SK-N-SH (cell line): ENCODE measurements around the gene PRKG1. TPM values are rescaled to one million over a fixed set of nuclear protein-coding genes. Genes with fewer than 3 reads are reported as not detected.

Source experiments
- CTCF ChIA-PET: fragments of 300-600, 350-600 bp; formaldehyde crosslinking; extraction: SDS; loops from one replicate; lab custom pipeline; 2021; lab: Yijun Ruan, JAX
- POLR2A ChIA-PET: fragments of 350-600 bp; sonication (Branson Sonifier 250); formaldehyde crosslinking; extraction: SDS; loops from one replicate; lab custom pipeline; 2020; ENCODE audit warnings: antibody characterized with exemption, inconsistent platforms; lab: Yijun Ruan, JAX
- DNase-seq: peaks from one replicate; pipeline ENCODE4 v3.0.0; 2012
- H2AFZ ChIP-seq: fragments of 200-600 bp; sonication (generic); 2 replicates; pipeline ENCODE4 v1.8.1; 2016; ENCODE audit warnings: antibody characterized with exemption, mild to moderate bottlenecking, low read depth
- H3F3A ChIP-seq: fragments of 200-600 bp; sonication (generic); replicated peaks from 2 replicates; pipeline ENCODE3; 2016; ENCODE audit warnings: antibody characterized with exemption, mild to moderate bottlenecking; ENCODE audit not compliant: insufficient read depth
- H3K27ac ChIP-seq, 2 experiments: fragments of 200-500 bp in 1 of 2; fragments of 200-600 bp in 1 of 2; sonication (Bioruptor generic) in 1 of 2; sonication (generic), shearing (Covaris generic) in 1 of 2; 2 replicates each; pipeline versions ENCODE4 v1.5.1 to v1.6.1; 2014 to 2016; ENCODE audit warnings: low read depth in 2 of 2, inconsistent platforms in 1 of 2, low read length in 1 of 2, mild to moderate bottlenecking in 1 of 2, mixed read lengths in 1 of 2
- H3K27me3 ChIP-seq: fragments of 200-600 bp; sonication (generic), shearing (Covaris generic); 2 replicates; pipeline ENCODE4 v1.6.1; 2016; ENCODE audit warnings: mixed run types; ENCODE audit not compliant: insufficient read depth
- H3K36me3 ChIP-seq, 2 experiments: fragments of 200-500 bp in 1 of 2; fragments of 200-600 bp in 1 of 2; sonication (Bioruptor generic) in 1 of 2; sonication (generic) in 1 of 2; replicated peaks in 1 of 2; 2 replicates each; pipeline versions ENCODE3 to v1.5.1; 2014 to 2016; ENCODE audit warnings: low read length in 1 of 2, mild to moderate bottlenecking in 1 of 2; ENCODE audit not compliant: insufficient read depth in 2 of 2, control insufficient read depth in 1 of 2
- H3K4me1 ChIP-seq, 2 experiments: fragments of 200-500 bp in 1 of 2; fragments of 200-600 bp in 1 of 2; sonication (Bioruptor generic) in 1 of 2; sonication (generic), shearing (Covaris generic) in 1 of 2; 2 replicates each; pipeline versions ENCODE4 v1.5.1 to v1.6.1; 2014 to 2016; ENCODE audit warnings: low read depth in 1 of 2, low read length in 1 of 2, mixed run types in 1 of 2; ENCODE audit not compliant: insufficient read depth in 2 of 2, control insufficient read depth in 1 of 2
- H3K4me2 ChIP-seq: fragments of 200-600 bp; sonication (generic), shearing (Covaris generic); 2 replicates; pipeline ENCODE4 v1.6.1; 2017; ENCODE audit warnings: mixed run types
- H3K4me3 ChIP-seq, 2 experiments: fragments of 200-500 bp in 1 of 2; fragments of 200-600 bp in 1 of 2; sonication (Bioruptor generic) in 1 of 2; sonication (generic), shearing (Covaris generic) in 1 of 2; 2 replicates each; pipeline versions ENCODE4 v1.5.1 to v1.8.1; 2014 to 2016; ENCODE audit warnings: low read depth in 2 of 2, inconsistent platforms in 1 of 2, low read length in 1 of 2, mild to moderate bottlenecking in 1 of 2, mixed read lengths in 1 of 2, moderate library complexity in 1 of 2
- H3K79me2 ChIP-seq: fragments of 200-600 bp; sonication (generic); 2 replicates; pipeline ENCODE4 v1.8.1; 2017; ENCODE audit warnings: mild to moderate bottlenecking; ENCODE audit not compliant: insufficient read depth
- H3K9ac ChIP-seq: fragments of 200-600 bp; sonication (generic); 2 replicates; pipeline ENCODE4 v1.6.1; 2017; ENCODE audit warnings: mixed run types
- H3K9me2 ChIP-seq: fragments of 200-600 bp; sonication (generic); 2 replicates; pipeline ENCODE4 v1.6.1; 2017; ENCODE audit warnings: mixed run types
- H3K9me3 ChIP-seq: fragments of 200-600 bp; sonication (generic); 2 replicates; pipeline ENCODE4 v1.6.1; 2017; ENCODE audit warnings: mixed run types, mild to moderate bottlenecking, moderate library complexity
- H4K20me1 ChIP-seq: fragments of 200-600 bp; sonication (generic); 2 replicates; pipeline ENCODE4 v1.6.1; 2017; ENCODE audit warnings: mild to moderate bottlenecking, mixed run types; ENCODE audit not compliant: insufficient read depth
- EZH2phosphoT487 ChIP-seq: fragments of 200-600 bp; sonication (generic); IDR thresholded peaks from 2 replicates; pipeline ENCODE4 v1.6.1; 2017; ENCODE audit warnings: low read depth, mixed run types, mild to moderate bottlenecking, antibody characterized with exemption, moderate library complexity, borderline replicate concordance
- FOSL2 ChIP-seq: IDR thresholded peaks from 2 replicates; pipeline ENCODE4 v1.4.0; 2012; ENCODE audit warnings: low read depth, mild to moderate bottlenecking, moderate library complexity, borderline replicate concordance
- GATA2 ChIP-seq: sonication (generic); formaldehyde crosslinking; IDR thresholded peaks from 2 replicates; pipeline ENCODE4 v1.5.0; 2020; ENCODE audit warnings: mild to moderate bottlenecking, missing genetic modification reagents
- MAX ChIP-seq: IDR thresholded peaks from 2 replicates; pipeline ENCODE4 v1.4.0; 2012; ENCODE audit warnings: low read depth
- MEF2A ChIP-seq: IDR thresholded peaks from 2 replicates; pipeline ENCODE4 v1.4.0; 2012; ENCODE audit warnings: low read depth, borderline replicate concordance
- NFIC ChIP-seq: IDR thresholded peaks from 2 replicates; pipeline ENCODE4 v1.4.0; 2012; ENCODE audit warnings: borderline replicate concordance
- RCOR1 ChIP-seq: fragments of 150-350 bp; IDR thresholded peaks from 2 replicates; pipeline ENCODE4 v1.6.1; 2017; ENCODE audit warnings: antibody characterized with exemption, low read length
- SIN3A ChIP-seq: IDR thresholded peaks from 2 replicates; pipeline ENCODE4 v1.6.1; 2012; ENCODE audit warnings: low read depth, mild to moderate bottlenecking, low read length, moderate library complexity, borderline replicate concordance
- SMC3 ChIP-seq: IDR thresholded peaks from 2 replicates; pipeline ENCODE4 v1.6.1; 2012; ENCODE audit warnings: low read depth, low read length, improper control_type of control experiment
- TEAD4 ChIP-seq: IDR thresholded peaks from 2 replicates; pipeline ENCODE4 v1.4.0; 2012; ENCODE audit warnings: mild to moderate bottlenecking, borderline replicate concordance; ENCODE audit not compliant: insufficient read depth
- WGBS: methylation state at CpG from one replicate; pipeline ENCODE4 v1.1.6; 2017; ENCODE audit warnings: low lambda C conversion rate; 5-methylcytosine and 5-hydroxymethylcytosine counted together
- polyA plus RNA-seq, 3 experiments: library from polyadenylated mRNA; depleted of rRNA; stranded (reverse); fragments of >200 nt; gene quantifications; 2 replicates each; pipeline ENCODE4 v1.2.3, GENCODE V29; 2012
- TF ChIP-seq, protein P1 (sequence below): IDR thresholded peaks from 2 replicates; pipeline ENCODE4 v1.4.0; 2012; ENCODE audit warnings: low read depth, borderline replicate concordance
- TF ChIP-seq, protein P2 (sequence below): fragments of 150-350 bp; IDR thresholded peaks from 2 replicates; pipeline ENCODE4 v1.6.1; 2017; ENCODE audit warnings: antibody characterized with exemption, low read length, low read depth, borderline replicate concordance
- TF ChIP-seq, protein P3 (sequence below): IDR thresholded peaks from 2 replicates; pipeline ENCODE4; 2012

Gene PRKG1
- polyA plus RNA-seq, 1 of the 3 experiments (the other 2 are of a cell fraction): 4.1 TPM

DNA sequence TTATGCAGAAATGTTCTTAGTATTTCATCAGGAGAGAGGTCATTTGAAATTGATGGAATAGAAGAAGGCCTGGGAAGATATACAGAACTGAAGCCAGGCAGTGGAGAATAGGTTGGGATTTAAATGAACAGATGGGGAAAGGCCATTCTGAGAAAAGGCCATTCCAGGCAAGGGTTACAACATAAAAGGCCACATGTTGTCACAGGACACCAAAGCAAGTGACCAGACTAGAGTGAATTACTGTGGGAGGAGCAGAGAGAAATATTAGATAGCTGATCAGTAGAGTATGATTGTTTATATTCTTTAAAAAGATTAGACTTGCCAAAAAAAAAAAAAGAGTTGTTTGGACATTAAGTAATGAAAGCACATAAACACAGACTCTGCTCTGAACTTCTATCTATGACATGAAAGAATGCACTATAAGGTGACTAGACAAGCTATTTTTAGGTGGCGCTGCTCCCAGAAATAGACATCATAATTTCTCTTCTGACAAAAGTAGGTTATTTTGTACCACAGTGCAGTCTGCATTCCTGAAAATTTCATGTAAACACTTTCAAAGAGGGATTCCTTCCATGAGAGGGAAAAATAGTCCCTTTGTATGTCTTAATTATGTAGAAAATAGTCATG, 1184.6 kb downstream of the PRKG1 start:
- H3K4me1 ChIP-seq: no peaks in the 10 kb centered on the region; a peak in 1 of 4 replicates
- H3K27ac ChIP-seq: no peak overlapping the region
- no peaks in the 10 kb centered on the region for H3K36me3 ChIP-seq
- DNase-seq: no peak
- TF ChIP-seq, protein P1, sequence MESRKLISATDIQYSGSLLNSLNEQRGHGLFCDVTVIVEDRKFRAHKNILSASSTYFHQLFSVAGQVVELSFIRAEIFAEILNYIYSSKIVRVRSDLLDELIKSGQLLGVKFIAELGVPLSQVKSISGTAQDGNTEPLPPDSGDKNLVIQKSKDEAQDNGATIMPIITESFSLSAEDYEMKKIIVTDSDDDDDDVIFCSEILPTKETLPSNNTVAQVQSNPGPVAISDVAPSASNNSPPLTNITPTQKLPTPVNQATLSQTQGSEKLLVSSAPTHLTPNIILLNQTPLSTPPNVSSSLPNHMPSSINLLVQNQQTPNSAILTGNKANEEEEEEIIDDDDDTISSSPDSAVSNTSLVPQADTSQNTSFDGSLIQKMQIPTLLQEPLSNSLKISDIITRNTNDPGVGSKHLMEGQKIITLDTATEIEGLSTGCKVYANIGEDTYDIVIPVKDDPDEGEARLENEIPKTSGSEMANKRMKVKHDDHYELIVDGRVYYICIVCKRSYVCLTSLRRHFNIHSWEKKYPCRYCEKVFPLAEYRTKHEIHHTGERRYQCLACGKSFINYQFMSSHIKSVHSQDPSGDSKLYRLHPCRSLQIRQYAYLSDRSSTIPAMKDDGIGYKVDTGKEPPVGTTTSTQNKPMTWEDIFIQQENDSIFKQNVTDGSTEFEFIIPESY: no peak
- TF ChIP-seq FOSL2 (no peak), RCOR1 (no peak), SIN3A (no peak), GATA2 (CRISPR knock-in tag) (no peak), NFIC (no peak), MEF2A (no peak), EZH2phosphoT487 (no peak), TEAD4 (no peak), SMC3 (no peak), MAX (no peak)
- TF ChIP-seq, protein P2, sequence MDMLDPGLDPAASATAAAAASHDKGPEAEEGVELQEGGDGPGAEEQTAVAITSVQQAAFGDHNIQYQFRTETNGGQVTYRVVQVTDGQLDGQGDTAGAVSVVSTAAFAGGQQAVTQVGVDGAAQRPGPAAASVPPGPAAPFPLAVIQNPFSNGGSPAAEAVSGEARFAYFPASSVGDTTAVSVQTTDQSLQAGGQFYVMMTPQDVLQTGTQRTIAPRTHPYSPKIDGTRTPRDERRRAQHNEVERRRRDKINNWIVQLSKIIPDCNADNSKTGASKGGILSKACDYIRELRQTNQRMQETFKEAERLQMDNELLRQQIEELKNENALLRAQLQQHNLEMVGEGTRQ: no peak
- TF ChIP-seq, protein P3, sequence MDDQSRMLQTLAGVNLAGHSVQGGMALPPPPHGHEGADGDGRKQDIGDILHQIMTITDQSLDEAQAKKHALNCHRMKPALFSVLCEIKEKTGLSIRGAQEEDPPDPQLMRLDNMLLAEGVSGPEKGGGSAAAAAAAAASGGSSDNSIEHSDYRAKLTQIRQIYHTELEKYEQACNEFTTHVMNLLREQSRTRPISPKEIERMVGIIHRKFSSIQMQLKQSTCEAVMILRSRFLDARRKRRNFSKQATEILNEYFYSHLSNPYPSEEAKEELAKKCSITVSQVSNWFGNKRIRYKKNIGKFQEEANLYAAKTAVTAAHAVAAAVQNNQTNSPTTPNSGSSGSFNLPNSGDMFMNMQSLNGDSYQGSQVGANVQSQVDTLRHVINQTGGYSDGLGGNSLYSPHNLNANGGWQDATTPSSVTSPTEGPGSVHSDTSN: no peak
- H2AFZ ChIP-seq: no peak overlapping the region
- no peaks in the 10 kb centered on the region for H3K9me3 ChIP-seq
- no peaks in the 10 kb centered on the region for H3K79me2 ChIP-seq
- no peaks in the 10 kb centered on the region for H4K20me1 ChIP-seq
- WGBS: 100% methylated on average over 1 of the region's 1 CpG
- H3F3A ChIP-seq: no peaks in the 10 kb centered on the region
- no peaks in the 10 kb centered on the region for H3K9me2 ChIP-seq
- no peak overlapping the region for H3K4me2 ChIP-seq
- no peaks in the 10 kb centered on the region for H3K27me3 ChIP-seq
- ChIA-PET CTCF (interaction anchor here (0.6 to 0.9 kb wide), 3 partner anchors 230 to 1380 kb away, joined by 3 to 5 read pairs (median 4); no protein-coding TSS in a partner anchor), POLR2A (no interaction called here)
- no peak overlapping the region for H3K4me3 ChIP-seq
- H3K9ac ChIP-seq: no peak overlapping the region
